AG09309 (cell line): Measurements from ENCODE around the gene P3H3.

Source experiments
- DNase-seq: peaks from one replicate; pipeline ENCODE4 v3.0.0-alpha.2; 2010; ENCODE audit warnings: low read depth
- H3K4me3 ChIP-seq: 2 replicates; pipeline ENCODE4 v1.5.1; 2011; ENCODE audit warnings: mild to moderate bottlenecking, low read depth, low read length, moderate library complexity; ENCODE audit not compliant: control insufficient read depth
- TF ChIP-seq, protein P1 (sequence below): IDR thresholded peaks from 2 replicates; pipeline ENCODE4 v1.5.1; 2011; ENCODE audit warnings: mild to moderate bottlenecking, low read depth, low read length, inconsistent platforms; ENCODE audit not compliant: insufficient read depth, control insufficient read depth; ENCODE audit errors: missing control alignments

Gene P3H3

DNA sequence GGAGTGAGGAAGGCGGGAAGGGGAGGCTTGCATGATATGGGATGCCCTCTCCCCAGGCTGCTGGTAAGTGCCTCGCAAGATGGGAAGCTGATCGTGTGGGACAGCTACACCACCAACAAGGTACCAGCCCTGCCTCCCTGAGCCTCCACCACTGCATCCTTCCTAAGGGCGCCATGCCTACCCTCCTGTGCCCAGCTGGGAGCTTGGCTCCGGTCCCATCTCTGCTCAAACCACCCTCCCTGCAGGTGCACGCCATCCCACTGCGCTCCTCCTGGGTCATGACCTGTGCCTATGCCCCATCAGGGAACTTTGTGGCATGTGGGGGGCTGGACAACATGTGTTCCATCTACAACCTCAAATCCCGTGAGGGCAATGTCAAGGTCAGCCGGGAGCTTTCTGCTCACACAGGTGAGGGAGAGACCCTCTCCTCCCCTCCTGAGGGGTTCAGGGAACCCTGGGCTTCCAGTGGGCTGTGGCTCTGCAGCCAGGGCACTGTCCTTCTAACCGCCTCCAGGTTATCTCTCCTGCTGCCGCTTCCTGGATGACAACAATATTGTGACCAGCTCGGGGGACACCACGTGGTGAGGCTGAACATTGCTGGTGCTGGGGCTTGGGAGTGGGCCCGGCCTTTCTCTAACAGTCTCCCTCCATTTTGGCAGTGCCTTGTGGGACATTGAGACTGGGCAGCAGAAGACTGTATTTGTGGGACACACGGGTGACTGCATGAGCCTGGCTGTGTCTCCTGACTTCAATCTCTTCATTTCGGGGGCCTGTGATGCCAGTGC is 15.1 kb downstream of the P3H3 start:
- H3K4me3 ChIP-seq: no peak overlapping the region
- TF ChIP-seq, protein P1, sequence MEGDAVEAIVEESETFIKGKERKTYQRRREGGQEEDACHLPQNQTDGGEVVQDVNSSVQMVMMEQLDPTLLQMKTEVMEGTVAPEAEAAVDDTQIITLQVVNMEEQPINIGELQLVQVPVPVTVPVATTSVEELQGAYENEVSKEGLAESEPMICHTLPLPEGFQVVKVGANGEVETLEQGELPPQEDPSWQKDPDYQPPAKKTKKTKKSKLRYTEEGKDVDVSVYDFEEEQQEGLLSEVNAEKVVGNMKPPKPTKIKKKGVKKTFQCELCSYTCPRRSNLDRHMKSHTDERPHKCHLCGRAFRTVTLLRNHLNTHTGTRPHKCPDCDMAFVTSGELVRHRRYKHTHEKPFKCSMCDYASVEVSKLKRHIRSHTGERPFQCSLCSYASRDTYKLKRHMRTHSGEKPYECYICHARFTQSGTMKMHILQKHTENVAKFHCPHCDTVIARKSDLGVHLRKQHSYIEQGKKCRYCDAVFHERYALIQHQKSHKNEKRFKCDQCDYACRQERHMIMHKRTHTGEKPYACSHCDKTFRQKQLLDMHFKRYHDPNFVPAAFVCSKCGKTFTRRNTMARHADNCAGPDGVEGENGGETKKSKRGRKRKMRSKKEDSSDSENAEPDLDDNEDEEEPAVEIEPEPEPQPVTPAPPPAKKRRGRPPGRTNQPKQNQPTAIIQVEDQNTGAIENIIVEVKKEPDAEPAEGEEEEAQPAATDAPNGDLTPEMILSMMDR: no peak
- no peak for DNase-seq

DNA sequence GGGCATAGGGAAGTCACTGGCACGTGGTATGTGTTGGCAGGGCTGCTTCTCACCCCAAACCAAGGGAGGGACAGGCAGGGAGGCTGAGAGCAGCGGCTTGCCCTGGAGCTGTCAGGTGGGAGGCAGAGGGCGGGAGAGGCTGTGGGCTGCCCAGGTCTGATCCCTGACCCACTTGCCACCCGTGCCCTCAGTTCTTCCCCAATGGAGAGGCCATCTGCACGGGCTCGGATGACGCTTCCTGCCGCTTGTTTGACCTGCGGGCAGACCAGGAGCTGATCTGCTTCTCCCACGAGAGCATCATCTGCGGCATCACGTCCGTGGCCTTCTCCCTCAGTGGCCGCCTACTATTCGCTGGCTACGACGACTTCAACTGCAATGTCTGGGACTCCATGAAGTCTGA is 17.2 kb downstream of the P3H3 start:
- TF ChIP-seq, protein P1: no peak
- DNase-seq: no peak
- H3K4me3 ChIP-seq: no peak overlapping the region

DNA sequence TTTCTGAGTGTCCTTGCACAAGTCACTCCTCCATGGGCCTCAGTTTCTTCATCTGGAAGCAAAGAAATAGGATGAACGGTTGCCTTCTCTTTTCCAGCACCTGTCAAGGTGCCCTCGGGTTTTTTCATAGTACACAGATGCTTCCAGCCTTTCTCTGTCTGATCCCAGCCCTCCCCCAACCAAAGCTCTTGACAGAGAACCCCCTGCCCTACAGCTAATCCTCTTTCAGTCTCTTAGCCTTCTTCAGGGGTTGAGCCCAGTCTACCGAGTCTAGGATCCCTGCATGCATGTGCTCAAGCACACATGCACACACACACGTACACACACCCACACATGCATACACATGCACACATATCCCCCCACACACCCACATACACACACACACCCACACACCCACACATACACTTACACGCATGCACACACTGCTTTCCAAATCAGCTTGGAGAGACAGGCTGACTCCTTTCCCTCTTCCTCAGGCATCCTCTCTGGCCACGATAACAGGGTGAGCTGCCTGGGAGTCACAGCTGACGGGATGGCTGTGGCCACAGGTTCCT is 18.2 kb downstream of the P3H3 start:
- TF ChIP-seq, protein P1: no peak
- DNase-seq: no peak
- no peak overlapping the region for H3K4me3 ChIP-seq

DNA sequence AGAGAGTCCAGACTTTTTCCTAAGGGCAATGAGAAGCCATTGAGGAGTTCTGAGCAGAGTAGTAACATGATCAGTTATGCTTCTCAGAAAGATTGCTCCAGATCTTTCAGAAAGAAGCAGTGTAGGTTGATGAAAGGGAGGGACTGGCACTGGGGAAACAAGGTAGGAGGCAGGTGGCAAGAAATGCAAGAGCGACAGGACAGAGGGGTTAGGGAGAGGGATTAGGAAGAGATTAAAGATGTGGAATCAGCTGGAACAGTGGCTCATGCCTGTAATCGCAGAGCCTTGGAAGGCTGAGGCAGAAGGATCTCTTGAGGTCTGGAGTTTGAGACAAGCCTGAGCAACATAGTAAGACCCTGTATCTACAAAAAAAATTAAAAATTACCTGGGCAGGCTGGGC is 19.5 kb downstream of the P3H3 start:
- DNase-seq: no peak
- TF ChIP-seq, protein P1: no peak
- H3K4me3 ChIP-seq: no peak overlapping the region

DNA sequence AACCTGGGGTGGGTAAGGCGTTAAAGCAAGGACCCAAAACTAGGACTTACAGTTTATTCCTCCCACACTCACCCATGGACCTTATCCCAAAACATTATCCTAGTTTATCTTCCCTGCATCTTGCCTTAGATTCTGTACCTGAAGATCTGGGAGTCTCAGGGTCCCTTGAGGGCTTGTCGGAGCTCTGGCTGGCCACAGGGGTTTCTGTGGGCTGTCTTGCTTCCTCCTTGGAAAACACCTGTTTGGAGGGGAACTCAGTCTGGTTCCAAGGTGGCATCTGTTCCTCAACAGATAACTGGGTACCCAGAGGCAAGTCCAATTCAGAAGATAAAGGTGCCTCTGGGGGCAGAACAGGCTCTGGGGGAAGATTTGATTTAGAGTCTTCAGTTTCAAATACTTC is 21.2 kb downstream of the P3H3 start:
- TF ChIP-seq, protein P1: no peak
- no peak overlapping the region for H3K4me3 ChIP-seq
- no peak for DNase-seq

- TF ChIP-seq, protein P1: no peak
- DNase-seq: no peak
- H3K4me3 ChIP-seq: peak overlapping the region; percentile 82
Observed at GRCh38 chr12:6849976-6850560, 21.9 kb downstream of the P3H3 start.

DNA sequence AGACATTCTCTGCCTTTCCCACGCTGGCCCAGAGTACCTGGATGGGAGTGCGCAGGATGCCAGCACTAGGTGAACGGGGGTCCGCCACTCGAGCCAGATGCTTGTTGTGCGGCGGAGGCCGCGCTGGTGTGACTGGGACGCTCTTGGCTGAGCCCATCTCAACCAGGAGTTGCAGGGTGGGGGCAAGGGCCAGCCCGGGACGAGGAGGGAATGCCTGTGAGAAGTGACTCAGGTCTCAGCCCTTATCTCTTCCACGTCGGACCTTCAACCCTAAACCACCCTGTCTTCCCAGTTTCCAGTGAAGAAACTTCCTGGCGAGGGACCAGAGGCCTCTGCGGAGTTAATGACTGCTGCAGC is 22.6 kb downstream of the P3H3 start:
- peak overlapping the region; percentile 82 for H3K4me3 ChIP-seq
- TF ChIP-seq, protein P1: no peak
- no peak for DNase-seq
